IPS-NIHi7 (cell line): Measurements from ENCODE around the gene UBE2S.
A peak's percentile ranks its signal among the peaks of the same experiment; 100 is the strongest.

Experiments used
- DNase-seq: peaks from one replicate; pipeline ENCODE4 v3.0.0; 2012; ENCODE audit warnings: mixed read lengths; ENCODE audit errors: extremely low spot score

Gene UBE2S

GRCh38 chr19:55362990-55363716, 44.4 kb downstream of the UBE2S start, which contains the start of gene GARIN5B:
TSS of gene GARIN5B (minus strand) at chr19:55363260. CDS start at chr19:55363066, 194 bp downstream.
- no peak for DNase-seq

GRCh38 chr19:55362174-55362989, 45.2 kb downstream of the UBE2S start:
- DNase-seq = no peak

- no peak for DNase-seq
Observed at GRCh38 chr19:55360902-55361301, 46.7 kb downstream of the UBE2S start.

- DNase-seq = no peak
Observed at GRCh38 chr19:55358943-55359908, 48.4 kb downstream of the UBE2S start.

- no peak for DNase-seq
Observed at GRCh38 chr19:55358493-55358892, 49.1 kb downstream of the UBE2S start.

- no peak for DNase-seq
Observed at GRCh38 chr19:55355213-55355821, 52.3 kb downstream of the UBE2S start.

GRCh38 chr19:55354698-55355212, 52.8 kb downstream of the UBE2S start, which contains the start of gene COX6B2:
TSS of gene COX6B2 (minus strand) at chr19:55354719. CDS start at chr19:55354521, 198 bp downstream.
- DNase-seq = no peak

GRCh38 chr19:55353803-55354697, 53.5 kb downstream of the UBE2S start:
- DNase-seq = peak; percentile 91

GRCh38 chr19:55353356-55353802, 54.2 kb downstream of the UBE2S start:
- DNase-seq = no peak

GRCh38 chr19:55352549-55353145, 54.9 kb downstream of the UBE2S start:
- no peak for DNase-seq

- no peak for DNase-seq
Observed at GRCh38 chr19:55352040-55352439, 55.5 kb downstream of the UBE2S start.

GRCh38 chr19:55350620-55351315, 56.8 kb downstream of the UBE2S start:
- DNase-seq = no peak
